ENCODE measurements around the gene DNAJC18.
"Not testable (repeated sequence)": the region's sequence is repeated elsewhere in the genome, so short reads cannot be mapped to it uniquely, and the experiment has no call there.

The DNAJC18 gene

GRCh38 chr5:139425497-139425896, 13.8 kb downstream of the DNAJC18 start:
- no peak for DNase-seq

- DNase-seq = peak; percentile 52
Observed at GRCh38 chr5:139422307-139422893, 16.9 kb downstream of the DNAJC18 start.

DNA sequence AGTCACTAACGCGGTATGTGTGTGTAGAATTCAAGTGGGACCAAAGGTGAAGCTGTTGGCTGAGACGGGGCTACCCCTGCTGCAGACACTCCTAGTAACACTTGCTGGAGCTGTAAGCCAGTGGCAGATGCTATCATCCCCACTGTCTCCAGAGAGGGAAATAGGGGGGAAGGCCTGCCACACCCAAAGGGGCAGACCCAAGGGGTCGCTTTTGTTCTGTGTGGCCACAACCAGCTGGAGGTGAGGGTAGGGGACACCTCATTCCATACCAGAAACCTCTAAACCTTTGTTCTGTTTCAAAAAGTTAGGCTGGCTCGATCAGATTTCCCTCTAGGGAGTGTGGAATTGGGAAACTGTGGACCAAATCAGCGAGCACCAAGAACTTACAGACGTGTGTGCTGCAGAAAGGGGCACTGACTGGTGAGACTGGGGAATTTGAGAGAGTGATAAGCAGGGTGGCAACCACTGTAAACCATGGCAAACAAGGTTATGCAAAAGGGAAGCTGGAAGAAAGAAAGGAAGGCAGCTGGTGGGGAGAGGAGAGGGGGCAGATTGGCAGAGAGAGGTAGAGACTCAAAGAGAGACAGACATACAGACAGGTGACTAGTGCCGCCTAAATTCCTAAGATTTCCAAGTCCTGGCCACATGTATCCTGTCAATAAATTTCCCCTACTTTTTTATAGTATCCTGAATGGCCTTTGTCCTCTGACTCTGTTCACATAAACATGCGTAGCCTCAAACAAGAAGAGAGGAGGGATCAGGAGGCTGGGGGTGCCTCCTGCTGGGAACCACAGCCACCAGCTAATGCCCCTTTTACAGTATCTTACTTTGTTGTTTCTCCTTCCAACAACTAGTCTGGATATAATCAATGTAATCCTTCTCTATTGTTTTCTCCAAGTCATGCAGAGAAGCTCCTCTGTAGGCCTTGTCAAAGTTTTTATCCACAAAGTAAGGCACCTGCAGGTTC, 19.8 kb downstream of the DNAJC18 start:
- DNase-seq = no peak

DNA sequence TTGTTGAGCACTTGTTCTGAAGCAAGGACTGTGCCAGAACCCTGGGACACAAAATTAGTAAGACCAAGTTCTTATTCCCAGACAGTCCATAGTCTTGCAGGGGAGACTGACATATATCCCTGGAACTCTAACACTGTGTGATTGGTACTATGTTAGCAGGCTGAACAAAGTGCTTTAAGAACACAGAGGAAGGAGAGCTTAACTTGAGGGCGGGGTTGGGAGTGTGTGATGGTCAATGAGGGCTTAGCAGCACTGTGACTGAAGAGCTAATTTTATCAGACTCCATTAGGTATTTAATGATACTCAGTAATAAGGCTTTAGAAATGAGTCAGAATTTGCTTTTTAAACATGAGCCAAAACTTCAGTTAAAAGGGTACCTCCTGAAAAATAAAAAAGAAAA, 20.5 kb downstream of the DNAJC18 start:
- DNase-seq = no peak

DNA sequence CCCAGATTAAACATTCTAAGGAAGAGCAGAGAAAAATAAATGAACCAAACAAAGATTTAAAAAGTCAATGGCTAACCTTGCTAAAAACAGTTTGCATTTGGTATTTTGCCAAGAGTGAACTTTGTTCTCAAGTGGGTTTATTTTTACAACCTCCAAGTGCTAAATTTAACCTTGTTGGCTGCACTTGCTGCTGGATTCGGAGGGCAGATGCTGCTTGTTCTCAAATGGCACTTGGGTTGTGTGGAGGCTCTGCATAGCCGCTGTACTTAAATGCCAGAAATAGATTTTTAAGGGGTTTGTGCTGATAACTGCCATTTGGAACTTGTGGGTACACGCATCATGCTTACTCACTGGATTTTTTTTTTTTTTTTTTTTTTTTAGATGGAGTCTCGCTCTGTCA, 22.1 kb downstream of the DNAJC18 start:
- DNase-seq = no peak

GRCh38 chr5:139416651-139417050, 22.7 kb downstream of the DNAJC18 start:
- DNase-seq = no peak

DNA sequence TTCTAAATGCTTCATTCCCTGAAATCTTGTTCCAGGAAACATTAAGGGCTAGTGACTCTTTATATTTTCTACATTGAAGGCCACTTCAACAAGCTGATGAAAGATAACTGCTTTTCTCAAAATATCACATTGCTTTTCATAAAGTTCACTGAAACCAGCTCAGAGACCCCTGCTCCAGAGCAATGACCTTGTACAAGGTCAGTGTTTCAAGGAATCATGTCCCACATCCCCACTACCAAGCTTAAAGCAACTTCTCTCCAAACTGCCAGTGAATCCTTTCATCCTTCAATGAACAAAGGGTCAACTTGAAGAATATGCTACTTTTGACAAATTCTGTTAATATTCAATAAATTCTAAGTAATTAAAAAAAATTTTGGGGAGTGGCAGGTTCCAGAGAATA, 23.5 kb downstream of the DNAJC18 start:
- DNase-seq = no peak

DNA sequence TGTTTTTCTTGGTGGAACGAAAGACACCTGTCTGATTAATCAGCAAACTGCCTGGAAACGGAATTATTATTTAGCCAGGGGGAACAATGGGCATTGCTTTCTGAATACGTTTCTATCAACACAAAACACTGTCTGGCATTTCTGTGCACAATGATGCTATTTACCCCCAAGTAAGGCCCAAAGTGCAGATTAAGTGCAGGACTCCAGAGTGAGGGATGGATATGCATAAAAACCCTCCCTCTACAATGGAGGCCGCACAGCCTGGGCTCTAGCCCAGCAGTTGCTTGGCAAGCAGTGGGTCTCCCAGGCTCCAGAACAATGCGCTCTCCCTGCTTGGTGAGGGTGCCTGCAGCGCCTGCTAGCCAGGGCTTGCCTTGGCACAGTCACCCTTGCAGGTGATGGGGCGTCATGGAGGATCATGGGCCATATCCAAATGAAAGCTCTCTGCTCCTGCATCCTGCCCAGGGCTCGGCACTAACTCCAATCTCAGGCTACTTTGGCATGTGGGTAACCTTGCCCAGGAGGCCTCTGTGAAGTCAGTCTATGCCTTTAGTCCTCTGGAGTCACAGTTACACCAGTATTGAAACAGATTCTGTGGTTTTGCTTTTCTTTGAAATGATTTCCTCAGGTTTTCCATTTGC, 24.0 kb downstream of the DNAJC18 start:
- DNase-seq = no peak

- no peak for DNase-seq
Observed at GRCh38 chr5:139414581-139415130, 24.7 kb downstream of the DNAJC18 start.

- DNase-seq = no peak
Observed at GRCh38 chr5:139413963-139414362, 25.4 kb downstream of the DNAJC18 start.

DNA sequence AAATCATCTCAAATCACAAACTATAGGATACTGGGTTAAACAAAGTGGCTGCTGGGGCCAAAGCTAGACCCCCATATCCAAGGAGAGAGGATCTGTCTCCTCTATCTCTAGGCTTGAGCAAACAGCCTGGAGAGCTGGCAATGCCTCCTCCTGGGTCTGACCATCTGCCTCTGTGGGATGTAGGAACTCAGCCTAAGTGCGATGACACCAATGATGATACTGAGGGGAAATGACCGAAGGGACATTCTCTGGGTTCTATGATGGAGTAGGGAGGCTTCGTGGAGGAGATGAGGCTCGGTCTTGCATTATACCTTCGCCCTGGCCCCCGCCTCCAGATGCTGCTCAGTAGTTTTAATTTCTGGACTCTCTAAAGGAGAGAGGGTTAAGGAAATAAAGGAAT, 26.2 kb downstream of the DNAJC18 start:
- no peak for DNase-seq

DNA sequence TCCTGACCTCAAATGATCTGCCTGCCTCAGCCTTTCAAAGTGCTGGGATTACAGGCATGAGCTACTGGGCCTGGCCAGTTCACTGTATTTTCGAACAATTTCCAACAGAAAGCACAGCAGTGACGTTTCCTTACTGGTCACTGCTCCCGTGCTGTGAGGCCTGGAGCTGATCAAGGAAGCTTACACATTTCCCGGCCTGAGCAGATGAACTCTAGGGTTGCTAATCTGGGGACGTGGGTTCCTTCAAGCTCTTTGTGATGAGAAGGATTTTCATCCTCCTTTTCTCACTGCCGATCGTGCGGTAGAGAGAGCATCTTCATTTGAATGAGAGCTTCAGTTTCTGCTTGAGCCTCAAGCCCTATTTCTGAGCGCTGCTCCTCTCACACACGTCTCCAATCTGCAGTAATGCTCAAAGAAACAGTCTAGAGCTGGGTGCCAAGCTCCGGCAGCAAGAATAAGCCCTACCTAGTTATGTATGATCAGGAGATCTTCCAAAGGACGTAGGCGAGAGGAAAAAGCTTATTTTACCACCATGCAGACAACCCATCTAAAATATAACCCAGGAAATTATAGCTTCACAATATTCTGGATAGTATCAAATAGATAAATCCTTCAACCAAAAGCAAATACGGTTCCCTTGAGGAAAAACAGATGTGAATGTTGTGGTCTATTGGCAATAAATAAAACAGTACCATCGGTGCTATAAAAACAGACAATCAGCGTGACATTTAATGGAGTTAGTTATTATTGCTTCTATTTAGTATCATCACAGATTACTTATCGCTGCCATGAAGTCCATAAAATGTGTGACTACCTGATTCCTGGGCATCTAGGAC, 28.1 kb downstream of the DNAJC18 start:
- no peak for DNase-seq

DNA sequence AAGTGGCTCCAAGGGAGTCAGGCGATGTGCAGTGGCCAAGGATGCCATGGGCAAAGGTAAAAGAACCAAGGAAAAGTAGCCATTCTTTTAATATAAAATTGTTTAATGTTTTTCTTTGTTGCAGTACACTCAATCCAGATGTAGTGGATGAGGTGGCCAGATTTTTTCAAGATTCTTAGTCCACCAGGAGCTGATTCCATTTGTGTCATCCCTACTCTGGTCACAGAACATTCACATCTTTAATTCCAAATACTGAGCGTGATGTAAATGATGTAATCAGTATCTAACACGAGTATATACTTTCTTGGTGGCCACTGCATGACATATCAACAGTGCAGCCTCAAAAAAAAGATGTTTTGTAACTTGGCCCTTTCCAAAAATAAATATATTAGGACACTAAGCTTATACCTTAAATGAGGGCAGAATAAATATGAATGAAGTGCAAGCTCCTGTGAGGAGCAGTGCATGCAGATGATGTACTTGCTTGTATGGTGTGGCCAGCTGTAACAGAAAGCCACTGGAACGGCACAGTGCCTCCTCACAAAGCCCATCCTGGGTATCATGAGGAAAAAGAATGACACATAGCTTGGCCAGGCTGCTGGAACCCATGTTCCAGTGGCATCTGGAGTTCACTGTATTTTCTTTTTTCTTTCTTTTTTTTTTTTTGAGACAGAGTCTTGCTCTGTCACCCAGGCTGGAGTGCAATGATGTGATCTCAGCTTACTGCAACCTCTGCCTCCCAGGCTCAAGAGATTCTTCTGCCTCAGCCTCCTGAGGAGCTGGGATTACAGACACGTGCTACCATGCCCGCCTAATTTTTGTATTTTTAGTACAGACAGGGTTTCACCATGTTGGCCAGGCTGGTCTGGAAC, 29.0 kb downstream of the DNAJC18 start:
- no peak for DNase-seq

DNA sequence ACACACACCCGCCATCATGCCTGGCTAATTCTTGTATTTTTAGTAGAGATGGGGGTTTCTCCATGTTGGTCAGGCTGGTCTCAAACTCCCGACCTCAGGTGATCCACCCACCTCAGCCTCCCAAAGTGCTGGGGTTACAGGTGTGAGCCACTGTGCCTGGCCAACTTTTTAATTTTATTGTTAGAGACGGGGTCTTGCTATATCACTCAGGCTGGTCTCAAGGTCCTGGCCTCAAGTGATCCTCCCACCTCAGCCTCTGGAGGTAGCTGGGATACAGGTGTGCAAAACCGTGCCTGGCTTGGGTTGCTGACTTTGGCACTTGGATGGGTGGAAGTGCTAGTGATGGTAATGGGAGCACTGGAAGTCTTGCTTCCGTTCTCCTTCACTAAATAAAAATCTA, 30.2 kb downstream of the DNAJC18 start:
- DNase-seq = not testable (repeated sequence)

- no peak for DNase-seq
Observed at GRCh38 chr5:139408191-139408590, 31.1 kb downstream of the DNAJC18 start.

DNA sequence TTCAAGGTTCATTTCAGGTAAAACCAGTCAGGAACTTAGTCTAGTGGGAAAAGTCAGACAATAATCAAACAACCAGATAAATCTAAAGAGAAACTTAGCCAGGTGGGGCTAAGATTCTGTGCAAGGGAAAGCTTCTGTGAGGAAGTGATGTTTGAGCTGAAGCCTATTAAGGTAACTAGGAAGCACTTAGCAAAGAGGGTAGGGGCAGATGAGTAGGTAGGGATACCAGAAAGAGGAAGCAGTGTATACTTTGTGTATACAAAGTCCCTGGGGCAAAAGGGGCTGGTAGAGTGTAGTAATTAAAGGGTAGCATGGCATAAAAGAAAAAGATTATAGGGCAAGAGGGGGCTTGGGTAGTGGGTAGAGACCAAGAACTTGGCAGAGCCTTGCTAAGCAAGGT, 31.8 kb downstream of the DNAJC18 start:
- no peak for DNase-seq

DNA sequence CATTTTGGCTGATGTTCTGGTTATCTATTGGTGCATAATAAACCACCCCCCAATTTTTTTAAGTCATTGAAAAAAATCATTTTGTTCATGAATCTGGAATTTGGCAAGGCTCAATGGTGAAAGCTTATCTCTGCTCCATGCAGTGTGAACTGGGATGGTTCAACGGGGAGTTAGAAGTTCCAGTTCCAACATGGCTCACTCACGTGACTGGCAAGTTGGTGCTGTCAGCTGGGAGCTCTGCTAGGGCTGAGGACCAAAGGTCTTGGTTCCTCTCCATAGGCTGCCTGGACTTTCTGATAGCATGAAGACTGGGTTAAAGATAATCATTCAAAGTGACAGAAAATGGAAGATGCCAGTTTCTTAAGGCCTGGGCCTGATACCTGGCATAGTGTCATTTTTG, 32.4 kb downstream of the DNAJC18 start:
- no peak for DNase-seq

DNA sequence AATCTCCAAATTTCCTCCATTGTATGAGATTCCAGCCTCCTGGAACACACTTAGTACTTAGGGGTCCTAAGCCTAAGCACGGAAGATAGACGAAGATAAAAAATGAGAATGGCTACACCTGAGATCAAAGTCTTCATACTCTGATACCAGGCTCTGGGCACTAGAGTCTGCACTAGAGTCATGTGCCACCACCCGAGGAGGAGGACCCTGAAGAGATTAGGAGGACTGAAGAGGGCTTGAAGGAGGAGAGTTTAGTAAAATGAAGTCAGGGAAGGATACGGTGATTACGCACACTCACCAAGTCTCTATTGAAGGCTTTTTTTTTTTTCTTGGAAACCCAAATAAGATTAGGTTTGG, 34.9 kb downstream of the DNAJC18 start:
- no peak for DNase-seq

- peak; percentile 98 for DNase-seq
Observed at GRCh38 chr5:139403787-139404483, 35.4 kb downstream of the DNAJC18 start, which contains the start of gene SPATA24. Gene SPATA24 (minus strand): TSS chr5:139404089. CDS start chr5:139404060, 29 bp downstream.

GRCh38 chr5:139403418-139403786, 35.9 kb downstream of the DNAJC18 start:
- DNase-seq = no peak

DNA sequence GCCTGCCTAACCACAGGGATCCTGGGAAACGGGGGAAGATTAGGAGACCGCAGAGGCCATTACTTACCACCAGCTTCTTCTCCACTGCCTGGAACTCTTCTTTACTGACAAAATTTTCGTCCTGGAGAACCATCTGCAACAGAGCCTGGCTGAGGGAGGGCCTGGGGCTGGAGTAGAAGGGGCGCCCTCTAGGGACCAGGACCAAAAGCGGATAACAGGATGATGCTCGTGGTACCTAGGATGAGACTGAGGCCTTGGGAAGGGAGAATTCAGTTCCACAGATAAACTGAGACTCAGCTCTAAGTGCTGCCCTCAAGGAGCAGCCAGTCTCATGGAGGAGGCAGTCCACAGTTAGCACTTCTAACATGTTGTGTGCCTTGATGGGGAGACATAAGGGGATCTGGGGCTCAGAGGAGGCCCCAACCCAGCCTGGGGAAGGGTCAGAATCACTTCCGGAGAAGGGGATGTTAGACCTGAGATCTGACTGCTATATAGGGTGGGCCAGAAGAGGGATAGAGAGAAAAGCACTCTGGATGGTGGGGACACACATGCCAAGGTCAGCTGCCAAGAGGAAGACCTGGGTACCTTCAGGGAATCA, 36.7 kb downstream of the DNAJC18 start:
- DNase-seq = no peak
